ENCODE measurements around the gene CER1.

DNA sequence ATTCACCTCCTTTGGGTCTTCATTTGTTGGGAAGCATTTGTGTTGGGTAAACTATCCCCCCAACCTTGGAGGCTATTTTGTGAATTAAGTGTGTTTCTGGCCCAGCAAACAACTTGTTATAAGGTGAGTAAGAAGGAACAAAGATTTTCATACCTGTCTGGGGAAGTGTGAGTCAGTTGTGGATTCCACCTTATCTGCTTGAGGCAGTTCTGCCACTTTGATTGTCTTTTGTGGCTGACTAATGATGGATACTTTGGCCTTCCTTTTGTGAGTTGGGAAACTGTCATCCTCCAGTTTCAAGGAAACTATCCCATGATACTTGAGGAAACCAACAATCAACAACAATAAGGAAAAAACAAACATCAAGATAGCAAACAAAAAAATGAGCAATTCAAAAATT, 24.6 kb upstream of the CER1 start:
- TF ChIP-seq, protein P1, sequence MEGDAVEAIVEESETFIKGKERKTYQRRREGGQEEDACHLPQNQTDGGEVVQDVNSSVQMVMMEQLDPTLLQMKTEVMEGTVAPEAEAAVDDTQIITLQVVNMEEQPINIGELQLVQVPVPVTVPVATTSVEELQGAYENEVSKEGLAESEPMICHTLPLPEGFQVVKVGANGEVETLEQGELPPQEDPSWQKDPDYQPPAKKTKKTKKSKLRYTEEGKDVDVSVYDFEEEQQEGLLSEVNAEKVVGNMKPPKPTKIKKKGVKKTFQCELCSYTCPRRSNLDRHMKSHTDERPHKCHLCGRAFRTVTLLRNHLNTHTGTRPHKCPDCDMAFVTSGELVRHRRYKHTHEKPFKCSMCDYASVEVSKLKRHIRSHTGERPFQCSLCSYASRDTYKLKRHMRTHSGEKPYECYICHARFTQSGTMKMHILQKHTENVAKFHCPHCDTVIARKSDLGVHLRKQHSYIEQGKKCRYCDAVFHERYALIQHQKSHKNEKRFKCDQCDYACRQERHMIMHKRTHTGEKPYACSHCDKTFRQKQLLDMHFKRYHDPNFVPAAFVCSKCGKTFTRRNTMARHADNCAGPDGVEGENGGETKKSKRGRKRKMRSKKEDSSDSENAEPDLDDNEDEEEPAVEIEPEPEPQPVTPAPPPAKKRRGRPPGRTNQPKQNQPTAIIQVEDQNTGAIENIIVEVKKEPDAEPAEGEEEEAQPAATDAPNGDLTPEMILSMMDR (IDR thresholded peaks at IDR 0.05; ENCODE audit: poor library complexity, severe bottlenecking): no peak
- TF ChIP-seq RAD21 (conservative IDR thresholded peaks at IDR 0.05) (no peak), TAF1 (IDR thresholded peaks at IDR 0.05; ENCODE audit: low read depth) (no peak), SMC3 (conservative IDR thresholded peaks at IDR 0.05; ENCODE audit: poor library complexity) (no peak), EP300 (conservative IDR thresholded peaks at IDR 0.05; ENCODE audit: poor library complexity, severe bottlenecking) (no peak)
- TF ChIP-seq, protein P2, sequence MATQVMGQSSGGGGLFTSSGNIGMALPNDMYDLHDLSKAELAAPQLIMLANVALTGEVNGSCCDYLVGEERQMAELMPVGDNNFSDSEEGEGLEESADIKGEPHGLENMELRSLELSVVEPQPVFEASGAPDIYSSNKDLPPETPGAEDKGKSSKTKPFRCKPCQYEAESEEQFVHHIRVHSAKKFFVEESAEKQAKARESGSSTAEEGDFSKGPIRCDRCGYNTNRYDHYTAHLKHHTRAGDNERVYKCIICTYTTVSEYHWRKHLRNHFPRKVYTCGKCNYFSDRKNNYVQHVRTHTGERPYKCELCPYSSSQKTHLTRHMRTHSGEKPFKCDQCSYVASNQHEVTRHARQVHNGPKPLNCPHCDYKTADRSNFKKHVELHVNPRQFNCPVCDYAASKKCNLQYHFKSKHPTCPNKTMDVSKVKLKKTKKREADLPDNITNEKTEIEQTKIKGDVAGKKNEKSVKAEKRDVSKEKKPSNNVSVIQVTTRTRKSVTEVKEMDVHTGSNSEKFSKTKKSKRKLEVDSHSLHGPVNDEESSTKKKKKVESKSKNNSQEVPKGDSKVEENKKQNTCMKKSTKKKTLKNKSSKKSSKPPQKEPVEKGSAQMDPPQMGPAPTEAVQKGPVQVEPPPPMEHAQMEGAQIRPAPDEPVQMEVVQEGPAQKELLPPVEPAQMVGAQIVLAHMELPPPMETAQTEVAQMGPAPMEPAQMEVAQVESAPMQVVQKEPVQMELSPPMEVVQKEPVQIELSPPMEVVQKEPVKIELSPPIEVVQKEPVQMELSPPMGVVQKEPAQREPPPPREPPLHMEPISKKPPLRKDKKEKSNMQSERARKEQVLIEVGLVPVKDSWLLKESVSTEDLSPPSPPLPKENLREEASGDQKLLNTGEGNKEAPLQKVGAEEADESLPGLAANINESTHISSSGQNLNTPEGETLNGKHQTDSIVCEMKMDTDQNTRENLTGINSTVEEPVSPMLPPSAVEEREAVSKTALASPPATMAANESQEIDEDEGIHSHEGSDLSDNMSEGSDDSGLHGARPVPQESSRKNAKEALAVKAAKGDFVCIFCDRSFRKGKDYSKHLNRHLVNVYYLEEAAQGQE (IDR thresholded peaks at IDR 0.05; ENCODE audit: borderline replicate concordance): no peak
